Peyer's patch (tissue), 4 donors: ENCODE results near the gene CEP97.
"Not testable (repeated sequence)": the region's sequence is repeated elsewhere in the genome, so short reads cannot be mapped to it uniquely, and the experiment has no call there.

ENCODE experiments used
- CTCF ChIP-seq, 6 experiments: fragments of 450-650 bp in 4 of 6; fragments of 200-600 bp in 2 of 6; sonication (generic) in 1 of 6; IDR thresholded peaks; one replicate each; pipeline ENCODE4 v1.5.1; 2017 to 2019; ENCODE audit warnings: antibody characterized with exemption in 6 of 6, mild to moderate bottlenecking in 3 of 6, moderate library complexity in 1 of 6
- POLR2A ChIP-seq, 2 donors: fragments of 450-650 bp; IDR thresholded peaks; one replicate each; pipeline ENCODE4 v1.5.1; 2017; ENCODE audit warnings: antibody characterized with exemption in 2 of 2, mild to moderate bottlenecking in 2 of 2, moderate library complexity in 2 of 2

- not testable (repeated sequence) for TF ChIP-seq CTCF, POLR2A (IDR thresholded peaks at IDR 0.05)
Measured at GRCh38 chr3:101745934-101746333, 21.5 kb downstream of the CEP97 start.
